ENCODE measurements around the gene FBXW2.

DNA sequence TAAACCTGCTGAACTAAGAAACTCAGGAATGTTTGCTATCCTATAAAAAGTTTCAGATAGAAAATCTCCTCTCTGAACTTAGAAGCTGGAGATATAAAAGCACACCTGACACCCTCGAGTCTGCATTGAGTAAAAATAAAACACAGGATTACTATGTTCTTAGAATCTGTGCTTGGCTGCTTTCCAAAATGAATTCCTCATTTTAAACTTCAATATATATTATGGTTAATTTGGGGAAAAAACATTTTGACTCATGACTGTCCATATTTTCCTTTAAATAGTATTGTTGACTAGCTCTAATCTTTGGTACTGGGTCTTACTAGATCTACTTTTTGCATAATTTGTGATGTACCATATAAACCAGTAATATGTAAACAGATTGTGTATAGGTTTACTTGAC is 36.7 kb downstream of the FBXW2 start:
- TF ChIP-seq EZH2phosphoT487 (IDR thresholded peaks at IDR 0.05; ENCODE audit: borderline replicate concordance), result no peak
- TF ChIP-seq, protein P1, sequence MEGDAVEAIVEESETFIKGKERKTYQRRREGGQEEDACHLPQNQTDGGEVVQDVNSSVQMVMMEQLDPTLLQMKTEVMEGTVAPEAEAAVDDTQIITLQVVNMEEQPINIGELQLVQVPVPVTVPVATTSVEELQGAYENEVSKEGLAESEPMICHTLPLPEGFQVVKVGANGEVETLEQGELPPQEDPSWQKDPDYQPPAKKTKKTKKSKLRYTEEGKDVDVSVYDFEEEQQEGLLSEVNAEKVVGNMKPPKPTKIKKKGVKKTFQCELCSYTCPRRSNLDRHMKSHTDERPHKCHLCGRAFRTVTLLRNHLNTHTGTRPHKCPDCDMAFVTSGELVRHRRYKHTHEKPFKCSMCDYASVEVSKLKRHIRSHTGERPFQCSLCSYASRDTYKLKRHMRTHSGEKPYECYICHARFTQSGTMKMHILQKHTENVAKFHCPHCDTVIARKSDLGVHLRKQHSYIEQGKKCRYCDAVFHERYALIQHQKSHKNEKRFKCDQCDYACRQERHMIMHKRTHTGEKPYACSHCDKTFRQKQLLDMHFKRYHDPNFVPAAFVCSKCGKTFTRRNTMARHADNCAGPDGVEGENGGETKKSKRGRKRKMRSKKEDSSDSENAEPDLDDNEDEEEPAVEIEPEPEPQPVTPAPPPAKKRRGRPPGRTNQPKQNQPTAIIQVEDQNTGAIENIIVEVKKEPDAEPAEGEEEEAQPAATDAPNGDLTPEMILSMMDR (conservative IDR thresholded peaks at IDR 0.05; ENCODE audit: low read length), result no peak

Data from Loucy (cell line).